Activated naive CD8-positive, alpha-beta T cell treated with anti-CD3 and anti-CD28 coated beads, Interleukin-2, amount 50 U/mL, for 24 hours (primary cell): ENCODE data around the gene PASK.
A peak's percentile ranks its signal among the peaks of the same experiment; 100 is the strongest.

Experiments
- ATAC-seq: fragments of 150-1000 bp; cut with Tn5 transposase; one replicate; pipeline ENCODE4 v1.10.0; 2021
- DNase-seq: peaks from one replicate; pipeline ENCODE4 v3.0.0; 2021
- H3K27ac Mint-ChIP-seq: one replicate; pipeline ENCODE4 v1.8.0; 2021; ENCODE audit warnings: mild to moderate bottlenecking, mixed read lengths
- H3K27me3 Mint-ChIP-seq: one replicate; pipeline ENCODE4 v1.8.0; 2021; ENCODE audit warnings: mixed read lengths
- H3K36me3 Mint-ChIP-seq: one replicate; pipeline ENCODE4 v1.8.0; 2021; ENCODE audit warnings: low read depth, mixed read lengths
- H3K4me1 Mint-ChIP-seq: one replicate; pipeline ENCODE4 v1.8.0; 2021; ENCODE audit warnings: mixed read lengths
- H3K4me3 Mint-ChIP-seq: one replicate; pipeline ENCODE4 v1.8.0; 2021; ENCODE audit warnings: mild to moderate bottlenecking, moderate library complexity, mixed read lengths
- H3K9me3 Mint-ChIP-seq: one replicate; pipeline ENCODE4 v1.8.0; 2021; ENCODE audit warnings: mixed read lengths

PASK gene

DNA sequence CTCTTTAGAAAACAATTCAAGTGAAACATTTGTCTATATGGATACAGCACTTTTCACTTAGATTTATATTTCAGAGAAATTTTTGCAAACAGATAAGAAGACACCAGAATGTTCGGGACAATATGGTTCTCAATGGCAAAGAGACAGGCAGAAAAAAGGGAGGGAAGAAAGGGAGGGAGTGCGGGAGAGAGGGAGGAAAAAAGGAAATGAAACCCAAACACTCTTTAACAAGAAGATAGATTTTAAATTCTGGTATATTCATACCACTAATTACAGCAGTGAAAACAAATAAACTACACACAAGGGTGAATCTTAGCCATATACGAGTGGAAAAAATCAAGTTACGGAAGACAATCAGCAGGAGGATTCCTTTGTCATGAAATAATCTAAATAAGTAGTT is 3.0 kb downstream of the PASK start:
- no peaks in the 10 kb centered on the region for H3K27me3 Mint-ChIP-seq
- DNase-seq = no peak

DNA sequence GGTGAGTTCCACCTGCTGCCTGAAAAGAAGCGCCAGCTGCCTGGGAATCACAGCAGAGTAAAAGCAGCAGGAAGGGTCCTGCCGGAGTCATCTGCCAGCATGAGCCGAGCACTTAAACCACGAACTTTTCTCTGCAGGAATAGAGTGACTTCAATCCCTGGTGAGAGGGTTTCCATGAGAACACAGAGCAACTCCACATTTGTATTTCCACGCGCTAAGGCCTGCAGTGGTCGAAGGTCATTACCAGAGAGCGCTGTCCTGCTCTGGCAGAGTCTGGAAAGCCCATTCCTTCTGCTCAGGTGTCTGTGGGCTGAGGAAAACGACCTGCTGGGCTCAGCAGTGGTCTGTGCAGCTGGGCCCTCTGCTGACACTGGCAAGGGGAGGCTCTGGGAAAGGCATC is 6.7 kb downstream of the PASK start:
- peaks cover 17% of the 10 kb centered on the region for H3K36me3 Mint-ChIP-seq
- DNase-seq (no peak), ATAC-seq (no peak)
- H3K4me1 Mint-ChIP-seq = peaks cover 8% of the 10 kb centered on the region
- no peaks in the 10 kb centered on the region for H3K27me3 Mint-ChIP-seq
- H3K9me3 Mint-ChIP-seq = no peaks in the 10 kb centered on the region
- H3K27ac Mint-ChIP-seq = no peak overlapping the region
- no peak overlapping the region for H3K4me3 Mint-ChIP-seq

More for the DNA sequence above, 3.0 kb downstream of the PASK start:
- no peak for ATAC-seq
- Mint-ChIP-seq H3K9me3 (no peaks in the 10 kb centered on the region), H3K36me3 (peaks cover 8% of the 10 kb centered on the region), H3K4me1 (peaks cover 29% of the 10 kb centered on the region), H3K4me3 (no peak overlapping the region), H3K27ac (no peak overlapping the region)

DNA sequence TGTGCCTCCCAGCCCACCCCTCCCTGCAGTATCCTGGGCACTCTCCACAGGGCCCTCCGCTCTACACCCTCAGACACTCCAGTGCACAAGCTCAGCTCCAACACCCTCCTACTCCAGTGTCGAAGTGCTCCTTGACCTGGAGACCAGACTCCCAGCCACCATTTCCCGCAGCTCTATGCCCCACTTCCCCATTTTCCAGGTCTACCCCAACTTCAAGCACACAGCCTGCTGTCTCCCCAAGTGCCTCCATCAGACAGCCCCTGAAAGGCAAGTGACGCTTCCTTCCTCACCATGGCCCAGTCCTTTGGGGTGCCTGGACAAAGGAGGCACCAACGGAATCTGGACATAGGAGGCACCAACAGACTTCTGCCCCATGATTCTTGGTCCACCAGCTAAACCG is 7.2 kb downstream of the PASK start:
- H3K36me3 Mint-ChIP-seq = peaks cover 17% of the 10 kb centered on the region
- ATAC-seq (no peak), DNase-seq (no peak)
- no peak overlapping the region for H3K4me3 Mint-ChIP-seq
- no peaks in the 10 kb centered on the region for H3K27me3 Mint-ChIP-seq
- H3K9me3 Mint-ChIP-seq = no peaks in the 10 kb centered on the region
- H3K4me1 Mint-ChIP-seq = peaks cover 6% of the 10 kb centered on the region
- peak overlapping the region; percentile 49 for H3K27ac Mint-ChIP-seq

DNA sequence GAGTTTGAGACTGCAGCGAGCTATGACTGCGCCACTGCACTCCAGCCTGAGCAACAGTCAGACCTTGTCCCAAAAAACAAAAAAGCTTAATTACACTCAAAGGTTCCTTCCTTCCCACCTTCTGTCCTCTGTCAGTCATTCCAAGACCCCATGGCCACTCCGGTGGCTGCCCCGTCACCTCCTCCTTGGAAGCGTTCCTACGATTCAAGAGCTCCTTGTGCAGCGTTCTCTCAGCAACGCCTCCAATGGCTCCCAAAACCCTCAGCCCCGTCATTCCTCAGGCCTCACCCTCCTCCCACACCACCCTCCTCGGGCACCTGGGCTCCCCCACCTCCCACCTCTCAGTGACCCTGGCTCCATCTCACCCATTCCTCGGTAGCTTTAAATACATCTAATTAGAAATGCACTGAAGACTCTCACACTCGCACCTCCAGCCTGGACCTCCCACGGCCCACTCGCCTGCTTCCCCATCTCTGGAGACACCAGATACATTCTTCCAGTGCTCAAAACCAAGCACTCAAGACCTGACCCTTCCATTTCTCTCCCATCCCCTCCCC is 8.0 kb downstream of the PASK start:
- no peak overlapping the region for H3K27ac Mint-ChIP-seq
- H3K4me1 Mint-ChIP-seq = peaks cover 2% of the 10 kb centered on the region
- no peaks in the 10 kb centered on the region for H3K9me3 Mint-ChIP-seq
- no peak overlapping the region for H3K4me3 Mint-ChIP-seq
- DNase-seq (no peak), ATAC-seq (no peak)
- H3K27me3 Mint-ChIP-seq = no peaks in the 10 kb centered on the region
- H3K36me3 Mint-ChIP-seq = peaks cover 17% of the 10 kb centered on the region

DNA sequence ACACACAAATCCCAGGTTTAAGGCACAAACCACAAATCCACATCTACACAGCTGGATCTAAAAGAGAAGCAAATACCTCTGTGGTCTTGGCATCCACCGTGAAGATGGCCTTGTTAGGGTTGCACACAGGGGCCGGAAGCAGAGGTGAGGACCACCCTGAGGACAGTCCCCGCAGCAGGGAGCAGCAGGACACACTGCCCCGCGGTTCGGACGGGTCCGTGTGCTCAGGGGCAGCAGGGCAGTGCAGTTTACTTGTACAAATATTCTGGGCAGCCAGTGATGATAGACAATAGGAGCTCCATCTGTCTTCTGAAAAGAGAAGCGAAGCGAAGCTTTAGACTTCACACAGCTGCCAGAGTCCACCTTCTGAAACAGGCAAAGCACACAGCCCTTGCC is 8.8 kb downstream of the PASK start:
- no peak overlapping the region for H3K27ac Mint-ChIP-seq
- H3K27me3 Mint-ChIP-seq = no peaks in the 10 kb centered on the region
- no peaks in the 10 kb centered on the region for H3K4me1 Mint-ChIP-seq
- no peaks in the 10 kb centered on the region for H3K9me3 Mint-ChIP-seq
- H3K36me3 Mint-ChIP-seq = peaks cover 22% of the 10 kb centered on the region
- H3K4me3 Mint-ChIP-seq = no peak overlapping the region
- ATAC-seq (no peak), DNase-seq (no peak)

DNA sequence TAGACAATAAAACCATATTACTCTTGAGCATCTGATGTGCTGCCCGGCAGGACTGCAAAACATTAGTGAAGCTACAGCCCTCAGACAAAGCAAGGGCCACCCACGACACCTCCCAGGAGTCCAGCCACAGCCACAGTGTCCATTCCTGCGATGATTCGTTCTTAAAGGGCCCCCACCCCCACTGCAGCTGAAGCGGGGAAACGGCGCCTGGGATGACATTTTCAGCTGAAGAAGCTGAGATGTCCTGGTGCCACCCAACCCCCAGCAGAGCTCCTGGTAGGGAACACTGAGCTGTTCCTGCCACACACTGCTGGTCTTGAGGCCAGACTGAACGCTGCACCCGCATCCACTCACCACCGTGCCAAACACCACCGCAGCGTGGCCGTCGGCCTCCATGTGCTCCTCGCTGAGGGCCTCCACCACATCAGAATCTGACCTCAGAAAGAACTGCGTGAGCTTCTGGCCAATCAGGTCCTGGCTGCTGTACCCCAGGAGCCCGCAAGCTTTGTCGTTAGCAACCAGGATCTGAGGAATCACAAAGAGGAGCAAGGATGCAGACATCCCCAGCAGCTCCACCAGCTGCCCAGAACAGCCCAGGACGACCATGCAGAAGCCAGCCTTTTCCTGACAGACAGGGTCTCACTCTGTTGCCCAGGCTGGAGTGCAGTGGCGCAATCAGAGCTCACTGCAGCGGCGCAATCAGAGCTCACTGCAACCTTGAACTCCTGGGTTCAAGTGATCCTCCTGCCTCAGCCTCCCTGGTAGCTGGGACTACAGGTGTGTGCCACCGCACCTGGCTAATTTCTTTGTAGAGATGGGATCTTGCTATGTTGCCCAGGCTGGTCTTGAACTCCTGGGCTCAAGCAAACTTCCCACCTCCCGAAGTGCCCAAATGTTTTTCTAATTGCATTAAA is 9.5 kb downstream of the PASK start:
- Mint-ChIP-seq H3K9me3 (no peaks in the 10 kb centered on the region), H3K4me1 (no peaks in the 10 kb centered on the region), H3K27ac (no peak overlapping the region), H3K27me3 (no peaks in the 10 kb centered on the region), H3K4me3 (no peak overlapping the region), H3K36me3 (peaks cover 22% of the 10 kb centered on the region)
- DNase-seq = no peak
- ATAC-seq = no peak

DNA sequence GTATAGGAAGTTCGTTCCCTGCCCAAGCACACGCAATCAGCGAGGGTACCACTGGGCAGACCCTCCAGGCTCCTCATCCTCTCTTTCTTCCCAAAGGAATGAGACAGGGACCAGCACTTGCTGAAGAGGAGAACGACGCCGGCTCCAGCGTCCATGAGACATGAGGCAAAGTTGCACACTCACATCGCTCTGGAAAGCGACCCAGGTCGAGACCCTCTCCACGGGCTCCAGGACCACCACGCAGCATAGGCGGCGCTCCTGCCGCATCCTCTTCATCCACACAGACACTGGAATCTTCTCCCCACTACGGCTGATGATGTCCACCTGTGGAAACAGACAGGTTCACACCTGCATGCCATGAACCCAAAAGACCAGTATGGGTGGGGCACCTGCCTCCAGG is 10.8 kb downstream of the PASK start:
- Mint-ChIP-seq H3K36me3 (peaks cover 22% of the 10 kb centered on the region), H3K4me1 (no peaks in the 10 kb centered on the region), H3K27ac (no peak overlapping the region), H3K27me3 (no peaks in the 10 kb centered on the region), H3K9me3 (no peaks in the 10 kb centered on the region), H3K4me3 (no peak overlapping the region)
- DNase-seq (no peak), ATAC-seq (no peak)

DNA sequence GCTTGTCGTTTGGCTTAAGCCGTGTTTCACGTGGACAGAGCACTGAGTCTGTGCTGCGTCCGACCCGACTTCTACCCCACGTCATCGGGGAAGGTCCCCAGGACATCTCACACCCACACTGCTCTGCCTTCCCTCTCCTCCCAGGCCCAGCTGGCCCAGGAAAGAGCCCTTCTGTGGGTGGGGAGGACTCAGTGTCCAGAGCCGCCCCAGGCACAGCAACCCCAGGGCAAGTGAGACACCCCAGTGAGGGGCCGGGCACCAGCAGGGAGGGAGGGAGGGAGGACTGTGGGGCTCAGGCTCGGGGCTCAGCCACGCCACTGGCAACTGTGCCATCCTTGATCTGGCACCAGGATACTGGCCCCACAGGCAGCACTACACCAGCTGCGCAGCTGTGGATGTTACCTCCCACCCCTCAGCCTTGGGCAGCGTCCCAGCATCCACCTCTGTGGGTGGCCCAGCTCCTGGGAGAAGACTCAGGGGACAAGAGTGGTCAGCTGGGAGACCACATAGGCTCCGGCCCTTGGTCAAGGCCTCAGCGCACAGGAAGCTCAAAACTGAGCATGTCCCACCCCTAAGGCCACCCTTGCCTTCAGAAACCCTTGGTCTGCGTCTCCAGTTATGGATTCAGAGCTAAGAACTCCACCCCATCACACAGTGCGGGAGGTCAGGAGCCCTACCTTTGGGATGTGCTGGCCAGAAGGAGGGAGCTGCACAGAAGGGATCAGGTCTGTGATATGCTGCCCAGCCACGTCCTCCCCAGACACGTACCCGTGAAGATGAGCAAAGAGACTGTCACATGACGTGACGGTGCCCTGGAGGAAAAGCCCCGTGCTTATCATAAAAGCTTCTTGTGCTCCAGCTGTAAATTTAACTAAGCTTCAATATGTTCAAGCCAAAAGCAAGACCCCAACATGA is 11.7 kb downstream of the PASK start:
- Mint-ChIP-seq H3K36me3 (peaks cover 29% of the 10 kb centered on the region), H3K9me3 (no peaks in the 10 kb centered on the region), H3K27me3 (no peaks in the 10 kb centered on the region), H3K4me3 (no peak overlapping the region), H3K27ac (no peak overlapping the region), H3K4me1 (no peaks in the 10 kb centered on the region)
- DNase-seq (no peak), ATAC-seq (no peak)

DNA sequence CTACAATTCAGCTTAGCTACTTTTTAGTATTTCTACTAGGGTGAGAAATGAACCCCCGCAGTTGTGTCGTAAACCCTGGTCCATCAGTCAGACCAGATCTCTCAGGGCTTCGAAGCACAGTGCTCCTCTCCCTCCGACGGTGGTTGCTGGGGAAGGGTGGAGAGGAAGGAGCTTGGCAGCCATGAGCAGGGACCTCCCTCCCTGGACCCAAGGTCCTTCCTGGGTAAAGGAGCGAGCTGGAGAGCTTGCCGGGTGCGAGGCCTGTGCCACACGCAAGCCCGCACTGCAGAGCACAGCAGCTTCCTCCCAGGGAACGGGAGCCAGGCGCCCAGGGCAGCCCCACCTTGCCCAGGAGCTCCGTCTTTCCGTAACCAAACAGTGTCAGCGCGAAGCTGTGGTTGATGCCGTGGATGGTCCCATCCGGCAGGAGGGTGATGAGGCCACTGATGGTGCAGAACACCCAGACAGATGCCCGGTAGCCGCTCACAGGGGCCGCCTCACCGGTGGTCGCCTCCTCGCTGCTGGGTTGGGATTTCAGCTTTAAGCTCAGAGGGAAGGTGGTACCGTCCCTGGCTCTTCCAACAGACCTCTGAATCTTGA is 12.5 kb downstream of the PASK start:
- H3K4me1 Mint-ChIP-seq = no peaks in the 10 kb centered on the region
- no peaks in the 10 kb centered on the region for H3K9me3 Mint-ChIP-seq
- no peak for DNase-seq
- H3K4me3 Mint-ChIP-seq = no peak overlapping the region
- H3K27me3 Mint-ChIP-seq = no peaks in the 10 kb centered on the region
- no peak for ATAC-seq
- peaks cover 26% of the 10 kb centered on the region for H3K36me3 Mint-ChIP-seq
- H3K27ac Mint-ChIP-seq = no peak overlapping the region

DNA sequence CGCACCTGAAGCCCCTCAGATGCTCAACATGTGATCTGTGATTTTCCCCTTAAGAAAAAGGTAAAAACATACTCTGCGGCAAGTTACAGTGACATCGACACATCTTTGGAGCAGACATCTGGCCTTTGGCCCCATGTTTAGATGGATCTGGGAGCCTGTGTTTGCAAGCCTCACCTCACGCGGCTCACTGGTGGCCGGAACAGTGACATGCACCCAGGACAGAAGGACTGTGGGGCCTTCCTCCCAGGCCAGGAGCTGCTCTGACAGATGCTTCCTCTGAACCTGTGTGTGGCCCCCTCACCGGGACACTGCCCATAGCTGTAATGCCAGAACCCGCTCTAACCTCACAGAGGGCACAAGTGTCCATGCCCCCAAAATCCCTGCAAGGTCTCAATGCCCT is 13.1 kb downstream of the PASK start:
- Mint-ChIP-seq H3K4me3 (no peak overlapping the region), H3K27me3 (no peaks in the 10 kb centered on the region), H3K27ac (no peak overlapping the region), H3K36me3 (peaks cover 24% of the 10 kb centered on the region), H3K4me1 (no peaks in the 10 kb centered on the region), H3K9me3 (no peaks in the 10 kb centered on the region)
- DNase-seq = no peak
- ATAC-seq = no peak

DNA sequence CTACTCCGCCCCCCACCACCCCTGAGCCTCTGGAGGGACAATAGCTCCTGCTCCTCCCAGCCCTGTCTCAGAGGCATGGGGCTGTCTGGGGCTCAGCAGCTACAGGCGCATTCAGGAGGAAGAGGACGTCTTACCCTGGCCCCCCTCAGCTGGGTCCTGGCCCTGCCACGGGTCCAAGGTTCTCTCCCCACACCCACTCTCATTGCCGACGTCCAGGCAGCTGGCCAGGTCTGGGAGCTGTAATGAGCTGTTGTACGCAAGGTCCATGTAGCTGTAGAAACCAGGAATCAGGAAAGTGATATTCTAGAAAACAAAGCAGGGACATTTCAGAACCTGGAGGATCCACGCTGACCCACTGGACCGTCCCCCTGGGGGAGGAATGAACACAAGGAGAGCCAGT is 13.5 kb downstream of the PASK start:
- no peak overlapping the region for H3K4me3 Mint-ChIP-seq
- H3K27ac Mint-ChIP-seq = no peak overlapping the region
- no peaks in the 10 kb centered on the region for H3K4me1 Mint-ChIP-seq
- DNase-seq (no peak), ATAC-seq (no peak)
- no peaks in the 10 kb centered on the region for H3K9me3 Mint-ChIP-seq
- H3K36me3 Mint-ChIP-seq = peaks cover 25% of the 10 kb centered on the region
- H3K27me3 Mint-ChIP-seq = no peaks in the 10 kb centered on the region

DNA sequence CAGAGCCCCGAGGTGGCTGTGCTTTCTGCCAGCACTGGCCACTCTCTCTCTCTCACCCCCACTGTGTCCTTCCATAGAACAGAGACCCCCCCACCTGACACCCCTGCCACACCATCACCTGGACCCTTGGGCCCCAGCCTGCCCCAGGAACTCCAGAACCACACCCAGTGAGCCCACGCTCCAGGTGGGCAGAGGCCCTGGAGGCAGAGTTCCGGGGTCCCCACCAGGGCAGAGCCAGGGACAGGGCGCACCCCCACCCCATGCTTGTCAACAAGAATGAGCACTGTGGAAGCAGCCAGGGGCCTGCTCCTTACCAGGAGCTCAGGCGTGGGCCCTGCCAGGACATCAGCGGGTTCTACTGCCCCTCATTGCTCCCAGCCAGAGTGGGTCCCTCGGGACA is 14.6 kb downstream of the PASK start:
- H3K27me3 Mint-ChIP-seq = no peaks in the 10 kb centered on the region
- H3K36me3 Mint-ChIP-seq = peaks cover 28% of the 10 kb centered on the region

DNA sequence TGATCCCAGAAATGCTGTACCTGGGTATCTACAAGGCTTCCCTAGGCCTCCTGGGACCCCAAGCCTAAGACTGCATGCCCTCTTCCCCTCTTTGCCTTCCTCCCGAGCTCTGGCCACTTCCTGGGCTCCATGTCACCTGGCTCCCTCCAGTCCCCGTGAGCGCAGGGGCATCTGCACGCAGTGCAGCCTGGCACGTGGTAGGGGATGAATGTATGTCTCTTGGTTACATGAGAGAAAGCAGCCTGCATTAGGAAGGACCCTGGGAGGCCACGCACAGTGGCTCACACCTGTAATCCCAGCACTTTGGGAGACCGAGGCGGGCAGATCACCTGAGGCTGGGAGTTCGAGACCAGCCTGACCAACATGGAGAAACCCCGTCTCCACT is 15.8 kb downstream of the PASK start:
- Mint-ChIP-seq H3K9me3 (no peaks in the 10 kb centered on the region), H3K36me3 (peaks cover 25% of the 10 kb centered on the region), H3K4me3 (no peak overlapping the region), H3K27me3 (no peaks in the 10 kb centered on the region), H3K4me1 (peaks cover 12% of the 10 kb centered on the region), H3K27ac (no peak overlapping the region)
- ATAC-seq = no peak
- no peak for DNase-seq

More for the DNA sequence above, 14.6 kb downstream of the PASK start:
- Mint-ChIP-seq H3K4me3 (no peak overlapping the region), H3K27ac (no peak overlapping the region), H3K9me3 (no peaks in the 10 kb centered on the region), H3K4me1 (peaks cover under 1% of the 10 kb centered on the region)
- ATAC-seq (no peak), DNase-seq (no peak)

DNA sequence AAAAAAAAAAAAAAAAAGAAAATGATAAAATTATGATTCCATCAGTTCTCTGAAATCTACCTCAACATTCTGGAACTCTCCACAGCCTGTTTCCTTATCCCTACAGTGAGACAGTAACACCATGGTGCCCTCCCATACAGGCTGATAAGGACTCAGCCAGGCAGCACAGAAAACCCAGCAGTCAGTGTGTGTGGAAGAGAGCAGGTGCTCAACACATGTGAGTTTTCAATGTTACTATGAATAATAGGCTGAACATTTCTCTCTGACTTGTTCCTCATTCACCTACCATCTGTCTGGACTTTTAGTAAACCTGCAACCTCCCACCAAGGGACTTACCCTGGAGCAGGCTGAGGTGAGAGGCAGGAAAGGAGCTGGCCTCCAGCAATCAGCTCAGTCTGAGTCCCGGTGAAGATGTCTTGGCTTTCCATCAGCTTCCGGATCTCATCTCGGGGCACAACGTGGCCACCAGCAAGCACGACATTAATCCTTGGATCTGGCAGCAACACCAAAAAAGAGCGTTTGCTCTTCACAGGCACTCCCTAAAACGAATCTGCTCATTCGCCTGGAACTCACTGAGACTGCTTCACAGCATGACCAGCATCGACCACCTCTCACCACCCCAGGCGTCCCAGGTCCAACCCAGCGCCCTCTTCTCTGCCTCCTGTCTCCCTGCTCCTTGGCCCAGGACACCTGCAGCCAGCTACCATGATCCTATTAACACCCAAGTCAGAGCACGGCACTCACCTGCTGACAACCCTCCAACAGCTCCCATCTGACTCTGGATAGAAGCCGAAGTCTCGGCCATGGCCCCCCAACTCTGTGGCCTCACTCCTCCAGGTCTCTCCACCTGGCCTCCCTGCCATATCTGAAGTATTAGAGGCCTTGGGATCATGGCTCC is 16.5 kb downstream of the PASK start:
- ATAC-seq = no peak
- H3K9me3 Mint-ChIP-seq = no peaks in the 10 kb centered on the region

More for the DNA sequence above, 16.5 kb downstream of the PASK start:
- no peaks in the 10 kb centered on the region for H3K27me3 Mint-ChIP-seq
- H3K36me3 Mint-ChIP-seq = peaks cover 23% of the 10 kb centered on the region
- DNase-seq = no peak
- H3K4me3 Mint-ChIP-seq = no peak overlapping the region
- peak overlapping the region; percentile 1 for H3K27ac Mint-ChIP-seq
- peaks cover 19% of the 10 kb centered on the region for H3K4me1 Mint-ChIP-seq
